DOHH2 (cell line): Measurements from ENCODE around the gene TMTC1.

Experiments used
- H3F3A ChIP-seq: fragments of 200-600 bp; sonication (generic), shearing (Covaris generic); 2 replicates; pipeline ENCODE4 v1.6.0; 2016; ENCODE audit warnings: antibody characterized with exemption, mild to moderate bottlenecking; ENCODE audit not compliant: control insufficient read depth, insufficient read depth
- H3K27ac ChIP-seq: fragments of 200-600 bp; sonication (generic); 2 replicates; pipeline ENCODE4 v1.5.1; 2014; ENCODE audit warnings: low read depth, mild to moderate bottlenecking, low read length, moderate library complexity
- H3K27me3 ChIP-seq: fragments of 200-600 bp; sonication (generic); 2 replicates; pipeline ENCODE4 v1.6.1; 2014; ENCODE audit warnings: mild to moderate bottlenecking, low read length, mixed read lengths; ENCODE audit not compliant: control insufficient read depth
- H3K36me3 ChIP-seq: fragments of 200-600 bp; sonication (generic); 2 replicates; pipeline ENCODE4 v1.6.1; 2014; ENCODE audit warnings: mild to moderate bottlenecking, low read length, moderate library complexity, mixed read lengths; ENCODE audit not compliant: control insufficient read depth
- H3K4me1 ChIP-seq: fragments of 200-600 bp; sonication (generic); 2 replicates; pipeline ENCODE4 v1.6.1; 2014; ENCODE audit warnings: mild to moderate bottlenecking, low read length, mixed read lengths; ENCODE audit not compliant: control insufficient read depth
- H3K4me2 ChIP-seq: fragments of 200-600 bp; sonication (generic); 2 replicates; pipeline ENCODE4 v1.6.0; 2014; ENCODE audit warnings: mild to moderate bottlenecking, low read length, moderate library complexity
- H3K4me3 ChIP-seq: fragments of 200-600 bp; sonication (generic); 2 replicates; pipeline ENCODE4 v1.5.1; 2014; ENCODE audit warnings: mild to moderate bottlenecking, low read length, mixed read lengths
- H3K79me2 ChIP-seq: fragments of 200-600 bp; sonication (generic); 2 replicates; pipeline ENCODE4 v1.6.1; 2014; ENCODE audit warnings: mild to moderate bottlenecking, low read length, mixed read lengths; ENCODE audit not compliant: control insufficient read depth
- H3K9me2 ChIP-seq: fragments of 200-600 bp; sonication (generic); replicated peaks from 2 replicates; pipeline ENCODE4 v1.6.1; 2014; ENCODE audit warnings: mild to moderate bottlenecking, low read length, mixed read lengths; ENCODE audit not compliant: control insufficient read depth
- H3K9me3 ChIP-seq: fragments of 200-600 bp; sonication (generic); 2 replicates; pipeline ENCODE4 v1.6.1; 2014; ENCODE audit warnings: antibody characterized with exemption, low read length, mixed read lengths; ENCODE audit not compliant: control insufficient read depth, insufficient read depth
- H4K20me1 ChIP-seq: fragments of 200-600 bp; sonication (generic); 2 replicates; pipeline ENCODE4 v1.6.0; 2014; ENCODE audit warnings: low read depth, mild to moderate bottlenecking, antibody characterized with exemption, low read length, moderate library complexity; ENCODE audit not compliant: control insufficient read depth, insufficient read depth
- EZH2phosphoT487 ChIP-seq: fragments of 200-600 bp; sonication (generic); IDR thresholded peaks from 2 replicates; pipeline ENCODE4 v1.6.1; 2017; ENCODE audit warnings: borderline replicate concordance, mild to moderate bottlenecking, antibody characterized with exemption, low read length, moderate library complexity, mixed read lengths
- TF ChIP-seq, protein P1 (sequence below): fragments of 200-600 bp; sonication (generic); IDR thresholded peaks from one replicate; pipeline ENCODE4 v1.5.1; 2014; ENCODE audit warnings: antibody characterized with exemption, mild to moderate bottlenecking, low read depth, low read length; ENCODE audit not compliant: poor library complexity, severe bottlenecking

The TMTC1 gene

DNA sequence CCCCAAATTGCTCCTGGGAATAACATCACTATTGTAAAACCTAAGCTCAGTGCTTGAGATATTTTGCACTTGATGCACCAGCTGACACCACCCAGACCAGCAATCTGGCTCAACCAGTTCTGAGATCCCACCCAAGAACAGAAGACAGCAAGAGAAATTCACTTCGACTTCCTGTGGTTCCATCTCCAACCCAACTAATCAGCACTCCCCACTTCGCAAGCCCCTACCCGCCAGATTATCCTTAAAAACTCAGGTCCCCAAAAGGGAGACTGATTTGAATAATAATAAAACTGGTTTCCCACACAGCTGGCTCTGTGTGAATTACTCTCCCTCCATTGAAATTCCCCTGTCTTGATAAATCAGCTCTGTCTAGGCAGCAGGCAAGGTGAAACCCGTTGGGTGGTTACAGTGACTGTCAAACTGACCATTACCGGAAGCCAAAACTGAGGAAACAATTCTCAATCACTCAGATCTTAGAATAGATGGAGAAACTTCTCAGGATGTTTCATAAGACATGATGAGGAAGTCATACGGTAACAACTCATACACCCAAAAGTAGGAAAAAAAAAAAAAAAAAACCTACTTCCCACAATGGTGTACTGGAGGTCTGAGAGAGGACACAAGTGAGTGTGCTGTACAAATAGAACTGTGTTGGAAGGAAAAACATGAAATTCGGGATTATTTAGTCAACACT lies 92.4 kb downstream of the TMTC1 start:
- no peak for TF ChIP-seq EZH2phosphoT487
- TF ChIP-seq, protein P1, sequence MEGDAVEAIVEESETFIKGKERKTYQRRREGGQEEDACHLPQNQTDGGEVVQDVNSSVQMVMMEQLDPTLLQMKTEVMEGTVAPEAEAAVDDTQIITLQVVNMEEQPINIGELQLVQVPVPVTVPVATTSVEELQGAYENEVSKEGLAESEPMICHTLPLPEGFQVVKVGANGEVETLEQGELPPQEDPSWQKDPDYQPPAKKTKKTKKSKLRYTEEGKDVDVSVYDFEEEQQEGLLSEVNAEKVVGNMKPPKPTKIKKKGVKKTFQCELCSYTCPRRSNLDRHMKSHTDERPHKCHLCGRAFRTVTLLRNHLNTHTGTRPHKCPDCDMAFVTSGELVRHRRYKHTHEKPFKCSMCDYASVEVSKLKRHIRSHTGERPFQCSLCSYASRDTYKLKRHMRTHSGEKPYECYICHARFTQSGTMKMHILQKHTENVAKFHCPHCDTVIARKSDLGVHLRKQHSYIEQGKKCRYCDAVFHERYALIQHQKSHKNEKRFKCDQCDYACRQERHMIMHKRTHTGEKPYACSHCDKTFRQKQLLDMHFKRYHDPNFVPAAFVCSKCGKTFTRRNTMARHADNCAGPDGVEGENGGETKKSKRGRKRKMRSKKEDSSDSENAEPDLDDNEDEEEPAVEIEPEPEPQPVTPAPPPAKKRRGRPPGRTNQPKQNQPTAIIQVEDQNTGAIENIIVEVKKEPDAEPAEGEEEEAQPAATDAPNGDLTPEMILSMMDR = no peak
- Histone ChIP-seq H3K9me3 (no peaks in the 10 kb centered on the region), H3K9me2 (no peaks in the 10 kb centered on the region), H3K4me1 (no peaks in the 10 kb centered on the region), H3K27me3 (no peaks in the 10 kb centered on the region), H3K79me2 (no peaks in the 10 kb centered on the region), H3K4me2 (no peak overlapping the region), H3K36me3 (no peaks in the 10 kb centered on the region), H3K4me3 (no peak overlapping the region), H3F3A (no peaks in the 10 kb centered on the region), H3K27ac (no peak overlapping the region), H4K20me1 (no peaks in the 10 kb centered on the region)

DNA sequence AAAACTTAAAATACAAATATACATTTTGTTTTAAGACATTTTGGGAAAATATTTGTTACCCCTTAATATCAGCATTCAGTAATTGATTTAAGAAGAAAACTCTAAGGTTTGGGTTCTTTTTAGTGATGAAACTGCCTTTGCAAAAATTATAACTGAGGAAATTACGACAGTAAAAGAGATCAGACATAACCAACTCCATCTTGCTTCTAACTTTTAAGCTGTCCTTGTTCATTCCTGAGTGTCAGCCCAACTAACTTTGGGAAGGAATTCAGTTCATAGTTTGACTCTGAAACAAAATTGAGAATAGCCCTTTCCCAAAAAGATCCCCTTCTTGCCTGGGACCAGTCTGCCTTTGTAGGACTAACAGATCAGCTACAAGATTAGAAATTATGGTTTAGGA lies 93.0 kb downstream of the TMTC1 start:
- TF ChIP-seq, protein P1 = no peak
- TF ChIP-seq EZH2phosphoT487 = no peak
- no peaks in the 10 kb centered on the region for H3F3A ChIP-seq
- H3K79me2 ChIP-seq = no peaks in the 10 kb centered on the region
- H4K20me1 ChIP-seq = no peaks in the 10 kb centered on the region
- H3K36me3 ChIP-seq = no peaks in the 10 kb centered on the region
- H3K4me3 ChIP-seq = no peak overlapping the region
- H3K4me1 ChIP-seq = no peaks in the 10 kb centered on the region
- no peak overlapping the region for H3K27ac ChIP-seq
- H3K9me3 ChIP-seq = no peaks in the 10 kb centered on the region
- H3K9me2 ChIP-seq = no peaks in the 10 kb centered on the region
- H3K27me3 ChIP-seq = no peaks in the 10 kb centered on the region
- no peak overlapping the region for H3K4me2 ChIP-seq

DNA sequence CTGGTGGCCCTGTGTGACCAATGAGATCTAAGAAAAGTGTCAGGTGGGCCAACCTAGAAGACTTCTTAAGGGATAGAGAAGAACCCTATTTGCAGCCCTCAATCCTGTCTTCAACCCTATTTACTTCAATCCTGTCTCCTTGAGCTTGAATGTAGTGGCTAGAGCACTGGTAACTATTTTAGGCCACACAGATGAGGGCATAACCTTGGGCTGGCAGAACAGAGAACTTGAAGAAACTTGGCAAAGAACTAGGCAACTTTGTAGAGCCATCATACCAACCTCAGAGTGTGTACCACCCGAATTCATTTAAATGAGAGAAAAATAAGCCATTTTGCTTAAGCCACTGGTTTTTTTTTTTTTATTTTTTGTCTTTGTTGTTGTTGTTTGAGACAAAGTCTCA lies 94.8 kb downstream of the TMTC1 start:
- no peaks in the 10 kb centered on the region for H3K36me3 ChIP-seq
- H3K9me3 ChIP-seq = no peaks in the 10 kb centered on the region
- no peak overlapping the region for H3K4me3 ChIP-seq
- H3F3A ChIP-seq = no peaks in the 10 kb centered on the region
- no peaks in the 10 kb centered on the region for H4K20me1 ChIP-seq
- H3K4me2 ChIP-seq = no peak overlapping the region
- H3K79me2 ChIP-seq = no peaks in the 10 kb centered on the region
- TF ChIP-seq EZH2phosphoT487 = no peak
- TF ChIP-seq, protein P1 = no peak
- no peaks in the 10 kb centered on the region for H3K4me1 ChIP-seq
- no peaks in the 10 kb centered on the region for H3K9me2 ChIP-seq
- no peaks in the 10 kb centered on the region for H3K27me3 ChIP-seq
- H3K27ac ChIP-seq = no peak overlapping the region
